ENCODE results near the gene AK9.
A peak's percentile ranks its signal among the peaks of the same experiment; 100 is the strongest.

DNA sequence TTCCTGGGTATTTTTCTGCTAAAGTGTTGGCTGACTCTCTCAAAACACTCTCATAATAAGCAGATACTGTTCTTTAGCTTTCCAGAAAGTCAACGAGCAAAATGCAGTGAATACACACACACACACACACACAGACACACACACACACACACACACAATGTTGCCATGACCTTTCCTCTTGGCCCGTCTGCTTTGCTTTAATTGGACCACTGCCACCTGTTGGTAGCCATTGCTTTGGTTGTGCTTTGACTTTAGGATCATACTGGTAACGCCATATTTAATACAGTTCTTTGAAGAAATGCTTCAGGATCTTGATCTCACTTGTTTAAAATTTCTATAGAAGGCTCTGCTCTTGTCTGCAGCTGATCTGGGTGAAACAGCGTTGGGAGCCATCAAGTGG is 4.5 kb upstream of the AK9 start:
- no peak for TF ChIP-seq FOSL2 (IDR thresholded peaks at IDR 0.05; ENCODE audit: borderline replicate concordance, low read depth)
- TF ChIP-seq, protein P1, sequence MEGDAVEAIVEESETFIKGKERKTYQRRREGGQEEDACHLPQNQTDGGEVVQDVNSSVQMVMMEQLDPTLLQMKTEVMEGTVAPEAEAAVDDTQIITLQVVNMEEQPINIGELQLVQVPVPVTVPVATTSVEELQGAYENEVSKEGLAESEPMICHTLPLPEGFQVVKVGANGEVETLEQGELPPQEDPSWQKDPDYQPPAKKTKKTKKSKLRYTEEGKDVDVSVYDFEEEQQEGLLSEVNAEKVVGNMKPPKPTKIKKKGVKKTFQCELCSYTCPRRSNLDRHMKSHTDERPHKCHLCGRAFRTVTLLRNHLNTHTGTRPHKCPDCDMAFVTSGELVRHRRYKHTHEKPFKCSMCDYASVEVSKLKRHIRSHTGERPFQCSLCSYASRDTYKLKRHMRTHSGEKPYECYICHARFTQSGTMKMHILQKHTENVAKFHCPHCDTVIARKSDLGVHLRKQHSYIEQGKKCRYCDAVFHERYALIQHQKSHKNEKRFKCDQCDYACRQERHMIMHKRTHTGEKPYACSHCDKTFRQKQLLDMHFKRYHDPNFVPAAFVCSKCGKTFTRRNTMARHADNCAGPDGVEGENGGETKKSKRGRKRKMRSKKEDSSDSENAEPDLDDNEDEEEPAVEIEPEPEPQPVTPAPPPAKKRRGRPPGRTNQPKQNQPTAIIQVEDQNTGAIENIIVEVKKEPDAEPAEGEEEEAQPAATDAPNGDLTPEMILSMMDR (IDR thresholded peaks at IDR 0.05), result peak; percentile 26; the same call in 1 of the 2 replicates
- TF ChIP-seq RCOR1 (IDR thresholded peaks at IDR 0.05; ENCODE audit: low read length), result no peak
- no peak for TF ChIP-seq RAD21 (IDR thresholded peaks at IDR 0.05; ENCODE audit: low read length)
- no peak for TF ChIP-seq FOXJ3 (CRISPR knock-in tag; IDR thresholded peaks at IDR 0.05)
- no peak for TF ChIP-seq NRF1 (IDR thresholded peaks at IDR 0.05; ENCODE audit: low read depth, low read length)
- TF ChIP-seq, protein P2, sequence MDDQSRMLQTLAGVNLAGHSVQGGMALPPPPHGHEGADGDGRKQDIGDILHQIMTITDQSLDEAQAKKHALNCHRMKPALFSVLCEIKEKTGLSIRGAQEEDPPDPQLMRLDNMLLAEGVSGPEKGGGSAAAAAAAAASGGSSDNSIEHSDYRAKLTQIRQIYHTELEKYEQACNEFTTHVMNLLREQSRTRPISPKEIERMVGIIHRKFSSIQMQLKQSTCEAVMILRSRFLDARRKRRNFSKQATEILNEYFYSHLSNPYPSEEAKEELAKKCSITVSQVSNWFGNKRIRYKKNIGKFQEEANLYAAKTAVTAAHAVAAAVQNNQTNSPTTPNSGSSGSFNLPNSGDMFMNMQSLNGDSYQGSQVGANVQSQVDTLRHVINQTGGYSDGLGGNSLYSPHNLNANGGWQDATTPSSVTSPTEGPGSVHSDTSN (IDR thresholded peaks at IDR 0.05), result no peak
- TF ChIP-seq, protein P3, sequence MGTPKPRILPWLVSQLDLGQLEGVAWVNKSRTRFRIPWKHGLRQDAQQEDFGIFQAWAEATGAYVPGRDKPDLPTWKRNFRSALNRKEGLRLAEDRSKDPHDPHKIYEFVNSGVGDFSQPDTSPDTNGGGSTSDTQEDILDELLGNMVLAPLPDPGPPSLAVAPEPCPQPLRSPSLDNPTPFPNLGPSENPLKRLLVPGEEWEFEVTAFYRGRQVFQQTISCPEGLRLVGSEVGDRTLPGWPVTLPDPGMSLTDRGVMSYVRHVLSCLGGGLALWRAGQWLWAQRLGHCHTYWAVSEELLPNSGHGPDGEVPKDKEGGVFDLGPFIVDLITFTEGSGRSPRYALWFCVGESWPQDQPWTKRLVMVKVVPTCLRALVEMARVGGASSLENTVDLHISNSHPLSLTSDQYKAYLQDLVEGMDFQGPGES (IDR thresholded peaks at IDR 0.05; ENCODE audit: low read depth, low read length), result no peak
- no peak for TF ChIP-seq JUND (IDR thresholded peaks at IDR 0.05)
- TF ChIP-seq, protein P4, sequence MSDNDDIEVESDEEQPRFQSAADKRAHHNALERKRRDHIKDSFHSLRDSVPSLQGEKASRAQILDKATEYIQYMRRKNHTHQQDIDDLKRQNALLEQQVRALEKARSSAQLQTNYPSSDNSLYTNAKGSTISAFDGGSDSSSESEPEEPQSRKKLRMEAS (IDR thresholded peaks at IDR 0.05; ENCODE audit: low read depth), result no peak
